K562 (cell line): Measurements from ENCODE around the gene ATP9A. TPM values are rescaled to one million over a fixed set of nuclear protein-coding genes. Genes with fewer than 3 reads are reported as not detected.
A peak's percentile ranks its signal among the peaks of the same experiment; 100 is the strongest.

Experiments
- ATAC-seq: fragments of 200-7000 bp; cut with Tn5 transposase; 3 replicates; pipeline ENCODE4 v1.9.1; 2020; ENCODE audit warnings: moderate library complexity
- BruUV-seq: library from RNA; stranded (reverse); fragments of 400-500 nt; replicated peaks from 2 replicates; lab custom pipeline; 2021; lab: Mats Ljungman, UMichigan
- CTCF ChIA-PET: fragments of 300-600 bp; formaldehyde crosslinking; extraction: SDS; loops from one replicate; lab custom pipeline; 2021; ENCODE audit warnings: low intra/inter-chr PET ratio; lab: Yijun Ruan, JAX
- POLR2A ChIA-PET: fragments of 300-600, 350-650 bp; sonication (Branson Sonifier 250); formaldehyde crosslinking; extraction: SDS; loops from one replicate; lab custom pipeline; 2021; ENCODE audit warnings: antibody characterized with exemption, inconsistent platforms; lab: Yijun Ruan, JAX
- DNase-seq, 4 experiments: peaks; one replicate each; pipeline versions ENCODE4 v3.0.0 to v3.0.0-alpha.2; 2011 to 2018; ENCODE audit warnings: low spot score in 3 of 4, mixed read lengths in 3 of 4; ENCODE audit errors: extremely low read depth in 1 of 4
- FAIRE-seq: peaks from 2 replicates; lab custom pipeline; 2011; peaks lifted over from hg19 to GRCh38; lab: Jason Lieb, UNC
- H2AFZ ChIP-seq: 2 replicates; pipeline ENCODE4 v1.6.0; 2011; ENCODE audit warnings: low read depth, low read length, control low read depth, inconsistent platforms
- H3K27ac ChIP-seq: fragments of 200-600 bp; 3 replicates; pipeline ENCODE4 v1.8.0; 2011; ENCODE audit warnings: low read depth, mild to moderate bottlenecking, control low read depth, inconsistent platforms, low read length, moderate library complexity, mixed read lengths; ENCODE audit errors: extremely low read depth
- H3K27me3 ChIP-seq, 2 experiments: fragments of 300-600 bp in 1 of 2; 2 replicates in 1 of 2; 3 replicates in 1 of 2; pipeline versions ENCODE4 v1.6.0 to v1.8.0; 2011; ENCODE audit warnings: inconsistent platforms in 2 of 2, low read length in 2 of 2, mild to moderate bottlenecking in 1 of 2, mixed read lengths in 1 of 2, moderate library complexity in 1 of 2; ENCODE audit not compliant: control insufficient read depth in 2 of 2, insufficient read depth in 2 of 2
- H3K36me3 ChIP-seq: fragments of 300-600 bp; 3 replicates; pipeline ENCODE4 v1.8.0; 2011; ENCODE audit warnings: mild to moderate bottlenecking, low read length, inconsistent platforms; ENCODE audit not compliant: control insufficient read depth, insufficient read depth
- H3K4me1 ChIP-seq, 2 experiments: fragments of 200-600 bp in 1 of 2; replicated peaks in 1 of 2; 2 replicates in 1 of 2; 3 replicates in 1 of 2; pipeline versions ENCODE4 v1.5.1 to v1.8.0; 2011; ENCODE audit warnings: inconsistent platforms in 2 of 2, low read length in 2 of 2, mild to moderate bottlenecking in 1 of 2, mixed read lengths in 1 of 2, moderate library complexity in 1 of 2; ENCODE audit not compliant: control insufficient read depth in 2 of 2, insufficient read depth in 2 of 2
- H3K4me2 ChIP-seq: 2 replicates; pipeline ENCODE4 v1.6.1; 2011; ENCODE audit warnings: low read length, control low read depth, inconsistent platforms, mixed read lengths; ENCODE audit not compliant: insufficient read depth
- H3K4me3 ChIP-seq: fragments of 200-600 bp; sonication (generic), shearing (Covaris generic); 2 replicates; pipeline ENCODE4 v1.5.1; 2016; ENCODE audit warnings: control low read depth, inconsistent platforms
- H3K79me2 ChIP-seq: fragments of 200-600 bp; 3 replicates; pipeline ENCODE4 v1.8.0; 2011; ENCODE audit warnings: low read length, inconsistent platforms; ENCODE audit not compliant: control insufficient read depth, insufficient read depth
- H3K9ac ChIP-seq, 2 experiments: 2 replicates each; pipeline versions ENCODE4 v1.6.0 to v1.6.1; 2011; ENCODE audit warnings: low read depth in 2 of 2, low read length in 2 of 2, control low read depth in 1 of 2, inconsistent platforms in 1 of 2, mild to moderate bottlenecking in 1 of 2, mixed read lengths in 1 of 2; ENCODE audit not compliant: insufficient read depth in 1 of 2
- H3K9me1 ChIP-seq: one replicate; pipeline ENCODE4 v1.6.0; 2011; ENCODE audit warnings: inconsistent platforms, mild to moderate bottlenecking, low read length, moderate library complexity; ENCODE audit not compliant: control insufficient read depth, insufficient read depth
- H3K9me3 ChIP-seq: replicated peaks from 2 replicates; pipeline ENCODE4 v1.5.1; 2011; ENCODE audit warnings: low read depth, low read length, inconsistent platforms; ENCODE audit not compliant: control insufficient read depth, insufficient read depth
- H4K20me1 ChIP-seq: replicated peaks from 2 replicates; pipeline ENCODE4 v1.6.1; 2011; ENCODE audit warnings: low read length, inconsistent platforms, mixed read lengths; ENCODE audit not compliant: control insufficient read depth, insufficient read depth
- GTF2A2 ChIP-seq: IDR thresholded peaks from 2 replicates; pipeline ENCODE4 v1.6.1; 2016; ENCODE audit warnings: mild to moderate bottlenecking, missing genetic modification characterization, missing compliant biosample characterization
- RAD21 ChIP-seq, 2 experiments: fragments of 250-450 bp in 1 of 2; fragments of 450-650 bp in 1 of 2; sonication (Bioruptor Pico) in 1 of 2; formaldehyde crosslinking in 1 of 2; IDR thresholded peaks in 1 of 2; conservative IDR thresholded peaks in 1 of 2; 2 replicates each; pipeline versions ENCODE4 v1.4.0 to v1.8.0; 2020 to 2022; ENCODE audit warnings: mild to moderate bottlenecking in 2 of 2, moderate library complexity in 1 of 2
- SMC3 ChIP-seq: conservative IDR thresholded peaks from 2 replicates; pipeline ENCODE4 v1.6.1; 2011; ENCODE audit warnings: low read depth, low read length, improper control_type of control experiment; ENCODE audit not compliant: insufficient read depth
- UBTF ChIP-seq, 2 experiments: IDR thresholded peaks; 2 replicates each; pipeline ENCODE4 v1.6.1; 2012; ENCODE audit warnings: improper control_type of control experiment in 2 of 2, low read depth in 2 of 2, low read length in 2 of 2, borderline replicate concordance in 1 of 2
- XRCC5 ChIP-seq: fragments of 200-400 bp; formaldehyde crosslinking; IDR thresholded peaks from 2 replicates; pipeline ENCODE4 v1.6.1; 2017; ENCODE audit warnings: low read depth, mild to moderate bottlenecking, low read length
- ZBTB7A ChIP-seq: IDR thresholded peaks from 2 replicates; pipeline ENCODE4 v1.6.1; 2011; ENCODE audit warnings: low read depth, mild to moderate bottlenecking, low read length, moderate library complexity, borderline replicate concordance; ENCODE audit not compliant: control insufficient read depth
- ZNF589 ChIP-seq: fragments of 200-800 bp; sonication (Bioruptor generic); IDR thresholded peaks from 2 replicates; pipeline ENCODE4 v1.6.1; 2016; ENCODE audit warnings: low read depth, missing genetic modification characterization, missing compliant biosample characterization
- WGBS: fragments of 100-300 bp; shearing (Covaris generic); methylation state at CpG from one replicate; pipeline ENCODE4 v1.1.6; 2016; ENCODE audit warnings: low coverage, mixed read lengths; ENCODE audit not compliant: insufficient coverage; ENCODE audit errors: missing lambda C conversion rate; 5-methylcytosine and 5-hydroxymethylcytosine counted together
- in situ Hi-C: fragments of 300-500 bp; cut with MboI; formaldehyde crosslinking; loops from 4 replicates; pipeline ENCODE4 v1.15.0; 2018; ENCODE audit warnings: inconsistent platforms, mixed read lengths
- intact Hi-C: fragments of 100-400 bp; cut with micrococcal nuclease; formaldehyde crosslinking; loops from 2 replicates; pipeline ENCODE4 v1.14.2; 2022
- polyA plus RNA-seq, 8 experiments: library from polyadenylated mRNA; depleted of rRNA in 4 of 8; stranded (reverse) in 5 of 8; unstranded in 3 of 8; fragments of >200 nt; fragmentation: Nextera tagmentation in 2 of 8; fragmentation: Illumina TruSeq in 1 of 8; extraction: Ambion mirVana in 2 of 8; extraction: Trizol in 1 of 8; gene quantifications; 2 replicates each; pipeline versions ENCODE4 v1.2.1 to v1.2.3, GENCODE V29; 2011 to 2014; ENCODE audit warnings: inconsistent platforms in 1 of 8, missing spikeins in 1 of 8
- total RNA-seq, 7 experiments: library from RNA; depleted of rRNA in 6 of 7; stranded (reverse); fragments of >200 nt in 6 of 7; fragmentation: Illumina TruSeq in 2 of 7; extraction: Trizol in 2 of 7; gene quantifications; 2 replicates each; pipeline versions ENCODE4 v1.2.1 to v1.2.3, GENCODE V29; 2011 to 2021; ENCODE audit warnings: low replicate concordance in 1 of 7
- TF ChIP-seq, protein P1 (sequence below): fragments of 150-350 bp; IDR thresholded peaks from 2 replicates; pipeline ENCODE4 v1.6.1; 2014; ENCODE audit warnings: low read depth, mild to moderate bottlenecking, low read length, borderline replicate concordance
- TF ChIP-seq, protein P2 (sequence below): fragments of 450-650 bp; IDR thresholded peaks from 2 replicates; pipeline ENCODE4 v1.7.1; 2018; ENCODE audit warnings: mild to moderate bottlenecking, low read depth; ENCODE audit not compliant: partially characterized antibody

Gene ATP9A
- total and polyA plus RNA-seq, 9 of the 15 experiments (the other 6 are each of a cell fraction or from before 2014, with no cell fraction given): 0.18 to 0.62 (median 0.29) TPM

GRCh38 chr20:51800060-51800871 lies 32.1 kb upstream of the ATP9A start:
- peak; percentile 41 to 79 (median 72) for DNase-seq
- H3K9ac ChIP-seq: no peak overlapping the region
- BruUV-seq: no TSS peak
- TF ChIP-seq XRCC5 (no peak), ZNF589 (CRISPR knock-in tag) (no peak), GTF2A2 (no peak), RAD21 (CRISPR knock-in tag; conservative IDR thresholded peaks at IDR 0.05 in 1 of 2, IDR thresholded peaks at IDR 0.05 in 1 of 2) (peak in 1 of 2 experiments; percentile 49; a peak in 2 of 4 replicates), ZBTB7A (peak; percentile 81), SMC3 (0 out of 2 replicates have a peak, but pooled peaks have one; percentile 41), UBTF (IDR thresholded peaks at IDR 0.05; ENCODE audit: borderline replicate concordance in 1 of 2, low read depth in 2 of 2, low read length in 2 of 2) (no peak)
- TF ChIP-seq, protein P1, sequence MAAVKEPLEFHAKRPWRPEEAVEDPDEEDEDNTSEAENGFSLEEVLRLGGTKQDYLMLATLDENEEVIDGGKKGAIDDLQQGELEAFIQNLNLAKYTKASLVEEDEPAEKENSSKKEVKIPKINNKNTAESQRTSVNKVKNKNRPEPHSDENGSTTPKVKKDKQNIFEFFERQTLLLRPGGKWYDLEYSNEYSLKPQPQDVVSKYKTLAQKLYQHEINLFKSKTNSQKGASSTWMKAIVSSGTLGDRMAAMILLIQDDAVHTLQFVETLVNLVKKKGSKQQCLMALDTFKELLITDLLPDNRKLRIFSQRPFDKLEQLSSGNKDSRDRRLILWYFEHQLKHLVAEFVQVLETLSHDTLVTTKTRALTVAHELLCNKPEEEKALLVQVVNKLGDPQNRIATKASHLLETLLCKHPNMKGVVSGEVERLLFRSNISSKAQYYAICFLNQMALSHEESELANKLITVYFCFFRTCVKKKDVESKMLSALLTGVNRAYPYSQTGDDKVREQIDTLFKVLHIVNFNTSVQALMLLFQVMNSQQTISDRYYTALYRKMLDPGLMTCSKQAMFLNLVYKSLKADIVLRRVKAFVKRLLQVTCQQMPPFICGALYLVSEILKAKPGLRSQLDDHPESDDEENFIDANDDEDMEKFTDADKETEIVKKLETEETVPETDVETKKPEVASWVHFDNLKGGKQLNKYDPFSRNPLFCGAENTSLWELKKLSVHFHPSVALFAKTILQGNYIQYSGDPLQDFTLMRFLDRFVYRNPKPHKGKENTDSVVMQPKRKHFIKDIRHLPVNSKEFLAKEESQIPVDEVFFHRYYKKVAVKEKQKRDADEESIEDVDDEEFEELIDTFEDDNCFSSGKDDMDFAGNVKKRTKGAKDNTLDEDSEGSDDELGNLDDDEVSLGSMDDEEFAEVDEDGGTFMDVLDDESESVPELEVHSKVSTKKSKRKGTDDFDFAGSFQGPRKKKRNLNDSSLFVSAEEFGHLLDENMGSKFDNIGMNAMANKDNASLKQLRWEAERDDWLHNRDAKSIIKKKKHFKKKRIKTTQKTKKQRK: no peak
- TF ChIP-seq, protein P2, sequence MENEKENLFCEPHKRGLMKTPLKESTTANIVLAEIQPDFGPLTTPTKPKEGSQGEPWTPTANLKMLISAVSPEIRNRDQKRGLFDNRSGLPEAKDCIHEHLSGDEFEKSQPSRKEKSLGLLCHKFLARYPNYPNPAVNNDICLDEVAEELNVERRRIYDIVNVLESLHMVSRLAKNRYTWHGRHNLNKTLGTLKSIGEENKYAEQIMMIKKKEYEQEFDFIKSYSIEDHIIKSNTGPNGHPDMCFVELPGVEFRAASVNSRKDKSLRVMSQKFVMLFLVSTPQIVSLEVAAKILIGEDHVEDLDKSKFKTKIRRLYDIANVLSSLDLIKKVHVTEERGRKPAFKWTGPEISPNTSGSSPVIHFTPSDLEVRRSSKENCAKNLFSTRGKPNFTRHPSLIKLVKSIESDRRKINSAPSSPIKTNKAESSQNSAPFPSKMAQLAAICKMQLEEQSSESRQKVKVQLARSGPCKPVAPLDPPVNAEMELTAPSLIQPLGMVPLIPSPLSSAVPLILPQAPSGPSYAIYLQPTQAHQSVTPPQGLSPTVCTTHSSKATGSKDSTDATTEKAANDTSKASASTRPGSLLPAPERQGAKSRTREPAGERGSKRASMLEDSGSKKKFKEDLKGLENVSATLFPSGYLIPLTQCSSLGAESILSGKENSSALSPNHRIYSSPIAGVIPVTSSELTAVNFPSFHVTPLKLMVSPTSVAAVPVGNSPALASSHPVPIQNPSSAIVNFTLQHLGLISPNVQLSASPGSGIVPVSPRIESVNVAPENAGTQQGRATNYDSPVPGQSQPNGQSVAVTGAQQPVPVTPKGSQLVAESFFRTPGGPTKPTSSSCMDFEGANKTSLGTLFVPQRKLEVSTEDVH: no peak

More at GRCh38 chr20:51800060-51800871, 32.1 kb upstream of the ATP9A start:
- Histone ChIP-seq H3K9me1 (no peaks in the 10 kb centered on the region), H3K4me3 (no peak overlapping the region), H4K20me1 (no peaks in the 10 kb centered on the region), H3K36me3 (no peaks in the 10 kb centered on the region), H3K4me1 (peaks cover 0 to 4% of the 10 kb centered on the region in 2 experiments; a peak in 2 of 5 replicates), H3K4me2 (no peak overlapping the region), H3K79me2 (no peaks in the 10 kb centered on the region), H3K27ac (no peak overlapping the region), H3K27me3 (peaks cover 0 to 4% of the 10 kb centered on the region in 2 experiments; a peak in 1 of 5 replicates), H2AFZ (no peak overlapping the region), H3K9me3 (no peaks in the 10 kb centered on the region)
- FAIRE-seq (no peak), ATAC-seq (peak; percentile 88)
- ChIA-PET CTCF (interaction anchor here (1.2 kb wide), 1 partner anchor 284 kb away, joined by 4 read pairs; no protein-coding TSS in a partner anchor), POLR2A (interaction anchor here (0.7 kb wide), 1 partner anchor 315 kb away, joined by 3 read pairs; no protein-coding TSS in a partner anchor)
- 21% methylated on average over 37 of the region's 44 CpGs for WGBS
- intact Hi-C loops (no loop called here), in situ Hi-C loops (no loop called here)
